Neural progenitor cell (in vitro differentiated cells): ENCODE results near the gene VWA5B2. TPM values are rescaled to one million over a fixed set of nuclear protein-coding genes. Genes with fewer than 3 reads are reported as not detected.

Experiments used
- DNase-seq: peaks from one replicate; pipeline ENCODE4 v3.0.0-alpha.2; 2016; ENCODE audit warnings: low spot score
- H2AFZ ChIP-seq: fragments of 200-600 bp; sonication (generic); replicated peaks from 2 replicates; pipeline ENCODE4 v1.6.1; 2016; ENCODE audit warnings: antibody characterized with exemption
- H3F3A ChIP-seq: fragments of 200-600 bp; sonication (generic); 2 replicates; pipeline ENCODE4 v1.6.1; 2016; ENCODE audit warnings: antibody characterized with exemption, low read depth
- H3K27ac ChIP-seq: fragments of 200-600 bp; sonication (generic); 2 replicates; pipeline ENCODE4 v1.5.1; 2016; ENCODE audit warnings: mild to moderate bottlenecking
- H3K27me3 ChIP-seq: fragments of 200-600 bp; sonication (generic); 2 replicates; pipeline ENCODE4 v1.6.1; 2016; ENCODE audit warnings: mild to moderate bottlenecking, moderate library complexity
- H3K36me3 ChIP-seq: fragments of 200-600 bp; sonication (generic); 2 replicates; pipeline ENCODE4 v1.5.1; 2016
- H3K4me1 ChIP-seq: fragments of 200-600 bp; sonication (generic); 2 replicates; pipeline ENCODE4 v1.6.1; 2016; ENCODE audit warnings: mixed run types
- H3K4me2 ChIP-seq: fragments of 200-600 bp; sonication (generic); 2 replicates; pipeline ENCODE4 v1.6.1; 2016
- H3K4me3 ChIP-seq: fragments of 200-600 bp; sonication (generic); 2 replicates; pipeline ENCODE4 v1.5.1; 2016
- H3K79me2 ChIP-seq: fragments of 200-600 bp; sonication (generic); 2 replicates; pipeline ENCODE4 v1.6.1; 2016; ENCODE audit warnings: low read depth
- H3K9ac ChIP-seq: fragments of 200-600 bp; sonication (generic); 2 replicates; pipeline ENCODE4 v1.6.1; 2016
- H3K9me3 ChIP-seq: fragments of 200-600 bp; sonication (generic); 2 replicates; pipeline ENCODE4 v1.5.1; 2016; ENCODE audit warnings: low read depth
- H4K20me1 ChIP-seq: fragments of 200-600 bp; sonication (generic); 2 replicates; pipeline ENCODE4 v1.6.1; 2016; ENCODE audit warnings: low read depth
- H3K27ac Mint-ChIP-seq: 3 replicates; pipeline ENCODE4 v1.8.0; 2021; ENCODE audit warnings: mixed read lengths
- H3K27me3 Mint-ChIP-seq: 2 replicates; pipeline ENCODE4 v1.8.0; 2022; ENCODE audit warnings: low read depth, mild to moderate bottlenecking, inconsistent platforms, moderate library complexity, mixed read lengths; ENCODE audit not compliant: insufficient read depth
- H3K36me3 Mint-ChIP-seq: 3 replicates; pipeline ENCODE4 v1.8.0; 2021; ENCODE audit warnings: mixed read lengths
- H3K4me1 Mint-ChIP-seq: 3 replicates; pipeline ENCODE4 v1.8.0; 2021; ENCODE audit warnings: mixed read lengths
- H3K4me3 Mint-ChIP-seq: 3 replicates; pipeline ENCODE4 v1.8.0; 2021; ENCODE audit warnings: mild to moderate bottlenecking, moderate library complexity, mixed read lengths
- H3K9me3 Mint-ChIP-seq: 3 replicates; pipeline ENCODE4 v1.8.0; 2020; ENCODE audit warnings: mixed read lengths
- CTCF ChIP-seq: fragments of 200-600 bp; sonication (generic); IDR thresholded peaks from 2 replicates; pipeline ENCODE4 v1.5.1; 2017; ENCODE audit warnings: antibody characterized with exemption, mild to moderate bottlenecking
- EZH2 ChIP-seq: fragments of 200-600 bp; sonication (generic); IDR thresholded peaks from 2 replicates; pipeline ENCODE4 v1.6.1; 2017; ENCODE audit warnings: antibody characterized with exemption, mild to moderate bottlenecking, moderate library complexity
- EZH2phosphoT487 ChIP-seq: fragments of 200-600 bp; sonication (generic); IDR thresholded peaks from 2 replicates; pipeline ENCODE4 v1.6.1; 2017; ENCODE audit warnings: antibody characterized with exemption
- total RNA-seq: library from RNA; depleted of rRNA; stranded (reverse); fragments of >200 nt; gene quantifications from 2 replicates; pipeline ENCODE4 v1.2.3, GENCODE V29; 2015; ENCODE audit warnings: low replicate concordance

The VWA5B2 gene
- total RNA-seq, 1 donor from 2014 or later = not detected

GRCh38 chr3:184255291-184256039 is 26.1 kb downstream of the VWA5B2 start:
- no peaks in the 10 kb centered on the region for H3K36me3 Mint-ChIP-seq
- no peak overlapping the region for H2AFZ ChIP-seq
- no peaks in the 10 kb centered on the region for H3K4me1 ChIP-seq
- H3K36me3 ChIP-seq = no peaks in the 10 kb centered on the region
- no peaks in the 10 kb centered on the region for H3K79me2 ChIP-seq
- H3K4me1 Mint-ChIP-seq = peaks cover 9% of the 10 kb centered on the region
- H3K27me3 ChIP-seq = peaks cover 34% of the 10 kb centered on the region
- peaks cover 52% of the 10 kb centered on the region for H4K20me1 ChIP-seq
- H3K27ac Mint-ChIP-seq = no peak overlapping the region
- no peak overlapping the region for H3K4me2 ChIP-seq
- H3K4me3 ChIP-seq = no peak overlapping the region
- peaks cover 14% of the 10 kb centered on the region for H3F3A ChIP-seq
- no peak overlapping the region for H3K9ac ChIP-seq
- no peak for DNase-seq
- peaks cover 22% of the 10 kb centered on the region for H3K27me3 Mint-ChIP-seq
- no peak overlapping the region for H3K27ac ChIP-seq
- no peaks in the 10 kb centered on the region for H3K9me3 ChIP-seq
- TF ChIP-seq EZH2 (no peak), EZH2phosphoT487 (no peak), CTCF (no peak)
- no peaks in the 10 kb centered on the region for H3K9me3 Mint-ChIP-seq
- H3K4me3 Mint-ChIP-seq = no peak overlapping the region

GRCh38 chr3:184257083-184257915 is 27.9 kb downstream of the VWA5B2 start:
- Mint-ChIP-seq H3K27me3 (peaks cover 31% of the 10 kb centered on the region), H3K4me3 (no peak overlapping the region), H3K27ac (no peak overlapping the region), H3K4me1 (peaks cover 16% of the 10 kb centered on the region), H3K36me3 (no peaks in the 10 kb centered on the region), H3K9me3 (no peaks in the 10 kb centered on the region)
- DNase-seq = no peak
- no peak overlapping the region for H3K27ac ChIP-seq
- peaks cover 28% of the 10 kb centered on the region for H3F3A ChIP-seq
- TF ChIP-seq EZH2 (no peak), EZH2phosphoT487 (no peak), CTCF (no peak)
- H3K4me3 ChIP-seq = no peak overlapping the region
- H3K36me3 ChIP-seq = no peaks in the 10 kb centered on the region
- H3K9me3 ChIP-seq = no peaks in the 10 kb centered on the region
- H3K9ac ChIP-seq = no peak overlapping the region
- peaks cover 60% of the 10 kb centered on the region for H4K20me1 ChIP-seq
- H3K4me1 ChIP-seq = peaks cover 5% of the 10 kb centered on the region
- H3K79me2 ChIP-seq = no peaks in the 10 kb centered on the region
- peaks cover 53% of the 10 kb centered on the region for H3K27me3 ChIP-seq
- H2AFZ ChIP-seq = no peak overlapping the region
- no peak overlapping the region for H3K4me2 ChIP-seq

- H3K4me1 Mint-ChIP-seq = peaks cover 21% of the 10 kb centered on the region
- no peak overlapping the region for H3K4me2 ChIP-seq
- H3K9me3 ChIP-seq = no peaks in the 10 kb centered on the region
- no peaks in the 10 kb centered on the region for H3K36me3 ChIP-seq
- H2AFZ ChIP-seq = no peak overlapping the region
- H3F3A ChIP-seq = peaks cover 31% of the 10 kb centered on the region
- H3K4me3 Mint-ChIP-seq = peak overlapping the region; percentile 76
- peaks cover 12% of the 10 kb centered on the region for H3K4me1 ChIP-seq
- H3K27ac Mint-ChIP-seq = no peak overlapping the region
- no peaks in the 10 kb centered on the region for H3K79me2 ChIP-seq
- H3K9ac ChIP-seq = no peak overlapping the region
- no peaks in the 10 kb centered on the region for H3K9me3 Mint-ChIP-seq
- H3K27me3 Mint-ChIP-seq = peaks cover 37% of the 10 kb centered on the region
- no peaks in the 10 kb centered on the region for H3K36me3 Mint-ChIP-seq
- peaks cover 70% of the 10 kb centered on the region for H4K20me1 ChIP-seq
- peaks cover 69% of the 10 kb centered on the region for H3K27me3 ChIP-seq
- no peak overlapping the region for H3K27ac ChIP-seq
- no peak for DNase-seq
- TF ChIP-seq EZH2 (no peak), CTCF (no peak), EZH2phosphoT487 (no peak)
- no peak overlapping the region for H3K4me3 ChIP-seq
Measured at GRCh38 chr3:184258926-184259325, 29.5 kb downstream of the VWA5B2 start.
